SK-N-SH (cell line): ENCODE results near the gene INSYN2A.

Experiments
- EP300 ChIP-seq, 2 experiments: IDR thresholded peaks; 2 replicates each; pipeline versions ENCODE4 v1.4.0 to v1.6.1; 2012; ENCODE audit warnings: borderline replicate concordance in 1 of 2, low read depth in 1 of 2, low read length in 1 of 2
- GABPA ChIP-seq: IDR thresholded peaks from 2 replicates; pipeline ENCODE4 v1.4.0; 2012; ENCODE audit warnings: low read depth, mild to moderate bottlenecking
- MXI1 ChIP-seq: IDR thresholded peaks from 2 replicates; pipeline ENCODE4 v1.6.1; 2012; ENCODE audit warnings: mild to moderate bottlenecking, low read depth, low read length, improper control_type of control experiment
- NFIC ChIP-seq: IDR thresholded peaks from 2 replicates; pipeline ENCODE4 v1.4.0; 2012; ENCODE audit warnings: borderline replicate concordance
- NRF1 ChIP-seq: IDR thresholded peaks from 2 replicates; pipeline ENCODE4 v1.6.1; 2012; ENCODE audit warnings: low read depth, mild to moderate bottlenecking, low read length
- POLR2AphosphoS5 ChIP-seq: IDR thresholded peaks from 2 replicates; pipeline ENCODE4 v1.6.1; 2012; ENCODE audit warnings: low read depth, low read length
- RAD21 ChIP-seq: IDR thresholded peaks from 2 replicates; pipeline ENCODE4 v1.6.1; 2012; ENCODE audit warnings: mild to moderate bottlenecking, low read length
- TAF1 ChIP-seq: IDR thresholded peaks from 2 replicates; pipeline ENCODE4 v1.6.1; 2012; ENCODE audit warnings: low read depth, mild to moderate bottlenecking, low read length, moderate library complexity, borderline replicate concordance
- TCF12 ChIP-seq: IDR thresholded peaks from 2 replicates; pipeline ENCODE4 v1.4.0; 2012
- TEAD4 ChIP-seq: IDR thresholded peaks from 2 replicates; pipeline ENCODE4 v1.4.0; 2012; ENCODE audit warnings: mild to moderate bottlenecking, borderline replicate concordance; ENCODE audit not compliant: insufficient read depth
- TF ChIP-seq, protein P1 (sequence below): fragments of 200-600 bp; sonication (generic); IDR thresholded peaks from 2 replicates; pipeline ENCODE4 v1.6.1; 2017; ENCODE audit warnings: antibody characterized with exemption, mild to moderate bottlenecking, moderate library complexity
- TF ChIP-seq, protein P2 (sequence below): IDR thresholded peaks from 2 replicates; pipeline ENCODE4 v1.4.0; 2012; ENCODE audit warnings: low read depth, borderline replicate concordance
- TF ChIP-seq, protein P3 (sequence below): IDR thresholded peaks from 2 replicates; pipeline ENCODE4 v1.4.0; 2012; ENCODE audit warnings: low read depth, borderline replicate concordance

DNA sequence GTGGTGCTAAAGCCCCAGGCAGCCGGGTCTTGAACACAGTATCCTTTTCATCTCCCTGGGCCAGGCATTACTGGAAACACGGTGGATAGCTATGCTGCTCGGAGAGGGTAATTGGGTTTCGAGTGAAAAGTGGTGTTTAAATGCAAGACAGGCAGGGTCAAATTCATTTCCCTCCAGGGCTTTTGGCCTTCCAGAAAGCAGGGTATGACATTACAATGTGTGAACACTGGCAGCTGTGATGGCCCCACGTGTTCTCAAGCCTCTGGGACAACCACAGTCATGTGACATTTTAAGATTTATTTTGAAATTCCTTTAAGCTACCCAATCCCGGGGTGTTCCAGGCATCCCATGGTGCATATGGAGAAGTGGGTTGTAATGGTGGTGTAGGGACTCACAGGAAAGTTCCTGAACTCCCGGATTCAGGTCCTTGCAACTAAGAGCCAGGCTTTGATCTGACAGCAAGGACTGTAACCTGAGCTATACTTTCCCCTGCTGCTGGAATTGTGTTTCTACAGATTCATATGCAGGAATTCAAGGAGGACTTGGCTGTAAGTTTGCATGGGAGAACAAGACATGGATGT is 46.8 kb downstream of the INSYN2A start:
- TF ChIP-seq, protein P1, sequence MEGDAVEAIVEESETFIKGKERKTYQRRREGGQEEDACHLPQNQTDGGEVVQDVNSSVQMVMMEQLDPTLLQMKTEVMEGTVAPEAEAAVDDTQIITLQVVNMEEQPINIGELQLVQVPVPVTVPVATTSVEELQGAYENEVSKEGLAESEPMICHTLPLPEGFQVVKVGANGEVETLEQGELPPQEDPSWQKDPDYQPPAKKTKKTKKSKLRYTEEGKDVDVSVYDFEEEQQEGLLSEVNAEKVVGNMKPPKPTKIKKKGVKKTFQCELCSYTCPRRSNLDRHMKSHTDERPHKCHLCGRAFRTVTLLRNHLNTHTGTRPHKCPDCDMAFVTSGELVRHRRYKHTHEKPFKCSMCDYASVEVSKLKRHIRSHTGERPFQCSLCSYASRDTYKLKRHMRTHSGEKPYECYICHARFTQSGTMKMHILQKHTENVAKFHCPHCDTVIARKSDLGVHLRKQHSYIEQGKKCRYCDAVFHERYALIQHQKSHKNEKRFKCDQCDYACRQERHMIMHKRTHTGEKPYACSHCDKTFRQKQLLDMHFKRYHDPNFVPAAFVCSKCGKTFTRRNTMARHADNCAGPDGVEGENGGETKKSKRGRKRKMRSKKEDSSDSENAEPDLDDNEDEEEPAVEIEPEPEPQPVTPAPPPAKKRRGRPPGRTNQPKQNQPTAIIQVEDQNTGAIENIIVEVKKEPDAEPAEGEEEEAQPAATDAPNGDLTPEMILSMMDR, result no peak
- TF ChIP-seq TAF1, result no peak
- no peak for TF ChIP-seq TEAD4
- TF ChIP-seq EP300 (IDR thresholded peaks at IDR 0.05; ENCODE audit: borderline replicate concordance in 1 of 2, low read depth in 1 of 2, low read length in 1 of 2), result no peak
- no peak for TF ChIP-seq TCF12
- TF ChIP-seq, protein P2, sequence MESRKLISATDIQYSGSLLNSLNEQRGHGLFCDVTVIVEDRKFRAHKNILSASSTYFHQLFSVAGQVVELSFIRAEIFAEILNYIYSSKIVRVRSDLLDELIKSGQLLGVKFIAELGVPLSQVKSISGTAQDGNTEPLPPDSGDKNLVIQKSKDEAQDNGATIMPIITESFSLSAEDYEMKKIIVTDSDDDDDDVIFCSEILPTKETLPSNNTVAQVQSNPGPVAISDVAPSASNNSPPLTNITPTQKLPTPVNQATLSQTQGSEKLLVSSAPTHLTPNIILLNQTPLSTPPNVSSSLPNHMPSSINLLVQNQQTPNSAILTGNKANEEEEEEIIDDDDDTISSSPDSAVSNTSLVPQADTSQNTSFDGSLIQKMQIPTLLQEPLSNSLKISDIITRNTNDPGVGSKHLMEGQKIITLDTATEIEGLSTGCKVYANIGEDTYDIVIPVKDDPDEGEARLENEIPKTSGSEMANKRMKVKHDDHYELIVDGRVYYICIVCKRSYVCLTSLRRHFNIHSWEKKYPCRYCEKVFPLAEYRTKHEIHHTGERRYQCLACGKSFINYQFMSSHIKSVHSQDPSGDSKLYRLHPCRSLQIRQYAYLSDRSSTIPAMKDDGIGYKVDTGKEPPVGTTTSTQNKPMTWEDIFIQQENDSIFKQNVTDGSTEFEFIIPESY, result no peak
- no peak for TF ChIP-seq NFIC
- no peak for TF ChIP-seq POLR2AphosphoS5
- TF ChIP-seq RAD21, result no peak
- no peak for TF ChIP-seq GABPA
- no peak for TF ChIP-seq MXI1
- no peak for TF ChIP-seq NRF1
- TF ChIP-seq, protein P3, sequence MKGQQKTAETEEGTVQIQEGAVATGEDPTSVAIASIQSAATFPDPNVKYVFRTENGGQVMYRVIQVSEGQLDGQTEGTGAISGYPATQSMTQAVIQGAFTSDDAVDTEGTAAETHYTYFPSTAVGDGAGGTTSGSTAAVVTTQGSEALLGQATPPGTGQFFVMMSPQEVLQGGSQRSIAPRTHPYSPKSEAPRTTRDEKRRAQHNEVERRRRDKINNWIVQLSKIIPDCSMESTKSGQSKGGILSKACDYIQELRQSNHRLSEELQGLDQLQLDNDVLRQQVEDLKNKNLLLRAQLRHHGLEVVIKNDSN, result no peak
